ENCODE results near the gene SLC9A9. TPM values are rescaled to one million over a fixed set of nuclear protein-coding genes. Genes with fewer than 3 reads are reported as not detected.

SLC9A9 gene
- polyA plus RNA-seq, 1 of the 3 experiments (the other 2 are of a cell fraction) = 0.05 TPM

DNA sequence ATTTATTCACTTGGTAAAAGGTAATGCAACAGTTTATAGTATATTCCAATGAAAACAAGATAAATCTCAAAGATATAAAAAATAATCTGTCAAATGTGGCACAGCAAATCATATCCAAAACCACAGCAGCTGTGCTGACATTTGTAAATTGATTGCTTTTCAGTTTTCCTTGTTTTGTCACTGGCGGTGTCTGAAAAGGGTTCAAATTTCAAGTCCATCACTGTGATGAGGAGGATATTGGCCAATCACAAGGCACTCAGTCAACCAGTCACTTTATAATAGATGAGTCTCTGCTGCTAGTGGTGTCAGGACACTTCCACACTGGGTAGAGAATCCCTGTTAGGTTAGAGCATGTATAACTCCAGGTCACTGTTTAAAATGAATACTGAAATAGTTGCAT is 154.8 kb downstream of the SLC9A9 start:
- Histone ChIP-seq H3K9ac (no peak overlapping the region), H3K36me3 (replicated peaks in 1 of 2; ENCODE audit: control insufficient read depth in 1 of 2, insufficient read depth in 2 of 2, low read length in 1 of 2) (no peaks in the 10 kb centered on the region), H3K4me2 (no peak overlapping the region), H3K4me1 (ENCODE audit: control insufficient read depth in 1 of 2, insufficient read depth in 2 of 2, low read depth in 1 of 2, low read length in 1 of 2) (no peaks in the 10 kb centered on the region), H3F3A (replicated peaks; ENCODE audit: insufficient read depth) (no peaks in the 10 kb centered on the region), H3K4me3 (ENCODE audit: low read depth in 2 of 2, low read length in 1 of 2) (no peak overlapping the region), H3K27ac (ENCODE audit: low read depth in 2 of 2, low read length in 1 of 2) (no peak overlapping the region), H3K9me2 (no peaks in the 10 kb centered on the region), H3K27me3 (ENCODE audit: insufficient read depth) (no peaks in the 10 kb centered on the region; the same call in 1 of the 2 replicates), H4K20me1 (ENCODE audit: insufficient read depth) (no peaks in the 10 kb centered on the region), H3K9me3 (no peaks in the 10 kb centered on the region), H3K79me2 (ENCODE audit: insufficient read depth) (no peaks in the 10 kb centered on the region), H2AFZ (ENCODE audit: low read depth) (no peak overlapping the region)
- ChIA-PET POLR2A (no interaction called here), CTCF (no interaction called here)
- no peak for TF ChIP-seq FOXM1 (IDR thresholded peaks at IDR 0.05; ENCODE audit: low read depth)
- TF ChIP-seq SIN3A (IDR thresholded peaks at IDR 0.05; ENCODE audit: borderline replicate concordance, low read depth, low read length) = no peak
- TF ChIP-seq, protein P1, sequence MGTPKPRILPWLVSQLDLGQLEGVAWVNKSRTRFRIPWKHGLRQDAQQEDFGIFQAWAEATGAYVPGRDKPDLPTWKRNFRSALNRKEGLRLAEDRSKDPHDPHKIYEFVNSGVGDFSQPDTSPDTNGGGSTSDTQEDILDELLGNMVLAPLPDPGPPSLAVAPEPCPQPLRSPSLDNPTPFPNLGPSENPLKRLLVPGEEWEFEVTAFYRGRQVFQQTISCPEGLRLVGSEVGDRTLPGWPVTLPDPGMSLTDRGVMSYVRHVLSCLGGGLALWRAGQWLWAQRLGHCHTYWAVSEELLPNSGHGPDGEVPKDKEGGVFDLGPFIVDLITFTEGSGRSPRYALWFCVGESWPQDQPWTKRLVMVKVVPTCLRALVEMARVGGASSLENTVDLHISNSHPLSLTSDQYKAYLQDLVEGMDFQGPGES (IDR thresholded peaks at IDR 0.05; ENCODE audit: low read depth, low read length) = no peak
- no peak for TF ChIP-seq TEAD4 (IDR thresholded peaks at IDR 0.05; ENCODE audit: borderline replicate concordance, insufficient read depth)
- no peak for TF ChIP-seq SMC3 (IDR thresholded peaks at IDR 0.05; ENCODE audit: low read depth, low read length)
- no peak for TF ChIP-seq NRF1 (IDR thresholded peaks at IDR 0.05; ENCODE audit: low read depth, low read length)
- TF ChIP-seq FOSL2 (IDR thresholded peaks at IDR 0.05; ENCODE audit: borderline replicate concordance, low read depth) = no peak
- no peak for TF ChIP-seq RXRA (IDR thresholded peaks at IDR 0.05; ENCODE audit: borderline replicate concordance, low read depth)
- no peak for TF ChIP-seq CHD2 (IDR thresholded peaks at IDR 0.05; ENCODE audit: low read length, partially characterized antibody)
- DNase-seq = no peak
- 27% methylated on average over 1 of the region's 1 CpG for WGBS (ENCODE audit: low lambda C conversion rate)

- Histone ChIP-seq H3F3A (replicated peaks; ENCODE audit: insufficient read depth) (no peaks in the 10 kb centered on the region), H4K20me1 (ENCODE audit: insufficient read depth) (no peaks in the 10 kb centered on the region), H3K36me3 (replicated peaks in 1 of 2; ENCODE audit: control insufficient read depth in 1 of 2, insufficient read depth in 2 of 2, low read length in 1 of 2) (no peaks in the 10 kb centered on the region), H2AFZ (ENCODE audit: low read depth) (no peak overlapping the region), H3K79me2 (ENCODE audit: insufficient read depth) (no peaks in the 10 kb centered on the region), H3K4me3 (ENCODE audit: low read depth in 2 of 2, low read length in 1 of 2) (no peak overlapping the region), H3K27me3 (ENCODE audit: insufficient read depth) (no peaks in the 10 kb centered on the region), H3K9me2 (no peaks in the 10 kb centered on the region), H3K9me3 (no peaks in the 10 kb centered on the region), H3K4me2 (no peak overlapping the region), H3K4me1 (ENCODE audit: control insufficient read depth in 1 of 2, insufficient read depth in 2 of 2, low read depth in 1 of 2, low read length in 1 of 2) (no peaks in the 10 kb centered on the region), H3K9ac (no peak overlapping the region), H3K27ac (ENCODE audit: low read depth in 2 of 2, low read length in 1 of 2) (no peak overlapping the region)
- POLR2A ChIA-PET = no interaction called here
- 0% methylated on average over 5 of the region's 5 CpGs for WGBS (ENCODE audit: low lambda C conversion rate)
- no peak for DNase-seq
- CTCF ChIA-PET = interaction anchor here (1.6 kb wide), 1 partner anchor 12 kb away, joined by 5 read pairs; no protein-coding TSS in a partner anchor
- TF ChIP-seq ELF1 (IDR thresholded peaks at IDR 0.05) = no peak
- no peak for TF ChIP-seq EZH2phosphoT487 (IDR thresholded peaks at IDR 0.05; ENCODE audit: borderline replicate concordance, low read depth)
- no peak for TF ChIP-seq MEF2A (IDR thresholded peaks at IDR 0.05; ENCODE audit: borderline replicate concordance, low read depth)
- TF ChIP-seq FOXM1 (IDR thresholded peaks at IDR 0.05; ENCODE audit: low read depth) = no peak
- TF ChIP-seq TCF12 (IDR thresholded peaks at IDR 0.05) = no peak
- no peak for TF ChIP-seq NFIC (IDR thresholded peaks at IDR 0.05; ENCODE audit: borderline replicate concordance)
- TF ChIP-seq PBX3 (IDR thresholded peaks at IDR 0.05) = no peak
- TF ChIP-seq, protein P2, sequence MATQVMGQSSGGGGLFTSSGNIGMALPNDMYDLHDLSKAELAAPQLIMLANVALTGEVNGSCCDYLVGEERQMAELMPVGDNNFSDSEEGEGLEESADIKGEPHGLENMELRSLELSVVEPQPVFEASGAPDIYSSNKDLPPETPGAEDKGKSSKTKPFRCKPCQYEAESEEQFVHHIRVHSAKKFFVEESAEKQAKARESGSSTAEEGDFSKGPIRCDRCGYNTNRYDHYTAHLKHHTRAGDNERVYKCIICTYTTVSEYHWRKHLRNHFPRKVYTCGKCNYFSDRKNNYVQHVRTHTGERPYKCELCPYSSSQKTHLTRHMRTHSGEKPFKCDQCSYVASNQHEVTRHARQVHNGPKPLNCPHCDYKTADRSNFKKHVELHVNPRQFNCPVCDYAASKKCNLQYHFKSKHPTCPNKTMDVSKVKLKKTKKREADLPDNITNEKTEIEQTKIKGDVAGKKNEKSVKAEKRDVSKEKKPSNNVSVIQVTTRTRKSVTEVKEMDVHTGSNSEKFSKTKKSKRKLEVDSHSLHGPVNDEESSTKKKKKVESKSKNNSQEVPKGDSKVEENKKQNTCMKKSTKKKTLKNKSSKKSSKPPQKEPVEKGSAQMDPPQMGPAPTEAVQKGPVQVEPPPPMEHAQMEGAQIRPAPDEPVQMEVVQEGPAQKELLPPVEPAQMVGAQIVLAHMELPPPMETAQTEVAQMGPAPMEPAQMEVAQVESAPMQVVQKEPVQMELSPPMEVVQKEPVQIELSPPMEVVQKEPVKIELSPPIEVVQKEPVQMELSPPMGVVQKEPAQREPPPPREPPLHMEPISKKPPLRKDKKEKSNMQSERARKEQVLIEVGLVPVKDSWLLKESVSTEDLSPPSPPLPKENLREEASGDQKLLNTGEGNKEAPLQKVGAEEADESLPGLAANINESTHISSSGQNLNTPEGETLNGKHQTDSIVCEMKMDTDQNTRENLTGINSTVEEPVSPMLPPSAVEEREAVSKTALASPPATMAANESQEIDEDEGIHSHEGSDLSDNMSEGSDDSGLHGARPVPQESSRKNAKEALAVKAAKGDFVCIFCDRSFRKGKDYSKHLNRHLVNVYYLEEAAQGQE (IDR thresholded peaks at IDR 0.05; ENCODE audit: low read depth, low read length) = no peak
- TF ChIP-seq MAX (IDR thresholded peaks at IDR 0.05; ENCODE audit: low read depth) = no peak
- no peak for TF ChIP-seq EP300 (IDR thresholded peaks at IDR 0.05; ENCODE audit: borderline replicate concordance in 1 of 2, low read depth in 1 of 2, low read length in 1 of 2)
- no peak for TF ChIP-seq JUND (IDR thresholded peaks at IDR 0.05)
- TF ChIP-seq RFX5 (IDR thresholded peaks at IDR 0.05; ENCODE audit: low read length) = no peak
- TF ChIP-seq YY1 (IDR thresholded peaks at IDR 0.05; ENCODE audit: low read depth) = no peak
- TF ChIP-seq TAF1 (IDR thresholded peaks at IDR 0.05; ENCODE audit: borderline replicate concordance, low read depth, low read length) = no peak
- no peak for TF ChIP-seq POLR2AphosphoS5 (IDR thresholded peaks at IDR 0.05; ENCODE audit: low read depth, low read length)
- no peak for TF ChIP-seq SIN3A (IDR thresholded peaks at IDR 0.05; ENCODE audit: borderline replicate concordance, low read depth, low read length)
Observed at GRCh38 chr3:143686638-143687197, 161.6 kb downstream of the SLC9A9 start.

Measured in SK-N-SH (cell line).